DMS53 treated with DMSO at 0.1 percent for 48 hours (cell line): Measurements from ENCODE around the gene SFTPA1.
"Not testable (repeated sequence)": the region's sequence is repeated elsewhere in the genome, so short reads cannot be mapped to it uniquely, and the experiment has no call there.

Experiments used
- DNase-seq: peaks from one replicate; lab custom pipeline; 2025; ENCODE audit not compliant: unreplicated experiment; lab: John Stamatoyannopoulos, UW

Gene SFTPA1

DNA sequence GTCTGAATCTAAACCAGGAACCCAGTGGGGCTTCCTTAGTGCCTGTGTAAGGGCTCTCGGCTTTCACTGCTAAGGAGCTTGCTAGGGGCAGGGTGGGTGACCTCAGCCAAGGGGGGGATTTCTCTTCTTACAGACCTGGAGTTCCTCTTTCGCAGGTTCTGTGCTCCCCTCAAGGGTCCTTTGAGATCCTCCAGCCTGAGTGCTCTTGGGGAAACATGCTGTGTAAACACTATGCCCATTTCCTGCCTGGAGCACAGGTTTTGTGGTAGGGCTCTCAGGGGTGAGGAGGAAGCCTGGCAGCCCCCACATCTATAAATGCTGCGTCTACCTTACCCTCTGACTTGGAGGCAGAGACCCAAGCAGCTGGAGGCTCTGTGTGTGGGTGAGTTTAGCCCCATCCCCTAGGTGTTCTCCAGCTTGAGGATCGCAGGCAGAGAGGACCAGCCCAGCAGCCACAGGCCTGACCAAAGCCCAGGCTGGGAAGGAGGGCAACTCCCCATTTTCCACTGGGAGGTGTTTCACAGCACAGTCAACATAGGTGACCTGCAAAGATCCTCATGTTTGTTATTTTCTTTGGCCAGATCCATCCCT, at the start of gene SFTPA1:
Gene SFTPA1 (plus strand): TSS at position 339 of the 591 bp plus-strand sequence. CDS start 887 bp downstream, outside the sequence.
- no peak for DNase-seq

DNA sequence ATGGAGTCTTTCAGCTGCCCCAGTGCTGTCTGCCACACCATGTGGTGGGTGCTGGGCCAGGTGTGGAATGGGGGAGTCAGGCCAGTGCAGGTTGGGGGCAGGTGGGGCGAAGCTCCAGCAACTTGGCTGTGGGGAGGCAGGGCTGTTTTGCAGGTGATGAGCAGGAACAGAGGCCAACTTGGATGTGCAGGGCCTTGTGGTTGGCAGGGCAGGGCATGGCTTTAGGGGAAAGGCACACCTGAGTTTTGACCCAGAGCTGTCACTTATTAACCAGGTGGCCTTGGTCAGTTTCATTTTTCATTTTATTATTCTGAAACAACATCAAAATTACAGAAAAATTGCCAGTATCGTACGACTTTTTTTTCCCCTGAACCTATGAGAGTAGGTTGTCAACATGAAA, 49.5 kb upstream of the SFTPA1 start:
- DNase-seq, result no peak

DNA sequence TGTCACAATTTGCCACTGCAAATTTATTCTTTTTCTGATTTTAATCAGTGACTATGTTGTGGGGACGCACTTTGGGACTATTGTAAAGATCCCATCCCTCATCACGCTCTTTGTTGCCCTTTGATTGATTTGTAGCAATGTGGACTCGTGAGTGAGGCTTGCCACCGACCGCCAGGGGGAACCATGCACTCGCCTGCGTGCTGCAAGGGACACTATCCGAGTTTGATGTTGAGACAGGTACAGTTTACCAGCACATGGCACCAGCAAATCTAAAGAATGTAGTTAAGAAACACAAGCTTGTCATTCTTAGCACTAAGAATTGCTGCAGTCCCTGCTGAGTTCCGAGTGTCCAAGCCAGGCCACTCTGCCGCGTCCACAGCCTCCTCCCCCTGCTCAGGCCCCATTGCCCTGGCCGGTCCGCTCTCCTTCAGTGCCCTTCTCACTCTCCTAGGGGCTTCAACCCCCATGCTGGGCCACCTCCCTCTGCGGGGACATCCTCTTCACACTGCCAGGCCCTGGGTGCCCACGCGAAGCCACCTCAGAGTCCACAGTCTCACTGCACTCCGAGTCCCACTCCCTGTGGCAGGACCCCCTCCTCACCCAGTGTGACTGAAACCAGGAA, 48.5 kb upstream of the SFTPA1 start:
- peak; percentile 69 for DNase-seq

DNA sequence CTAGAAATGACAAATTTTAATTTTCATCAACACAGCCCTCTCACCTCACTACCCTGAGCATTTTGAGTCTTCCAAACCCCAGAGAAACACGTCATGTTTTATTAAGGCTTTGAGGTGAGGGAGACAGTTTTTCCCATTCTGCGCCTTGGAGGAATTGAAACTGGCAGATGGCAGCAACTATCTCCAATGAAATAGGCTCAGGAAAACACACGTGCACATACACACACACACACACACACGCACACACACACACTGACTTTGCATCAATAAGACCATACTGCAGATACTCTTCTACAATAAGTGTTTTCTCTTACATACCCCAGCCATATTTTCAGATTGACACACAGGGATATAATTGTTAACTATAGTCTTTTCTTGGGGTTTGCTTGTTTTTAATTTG, 47.3 kb upstream of the SFTPA1 start:
- DNase-seq, result no peak

DNA sequence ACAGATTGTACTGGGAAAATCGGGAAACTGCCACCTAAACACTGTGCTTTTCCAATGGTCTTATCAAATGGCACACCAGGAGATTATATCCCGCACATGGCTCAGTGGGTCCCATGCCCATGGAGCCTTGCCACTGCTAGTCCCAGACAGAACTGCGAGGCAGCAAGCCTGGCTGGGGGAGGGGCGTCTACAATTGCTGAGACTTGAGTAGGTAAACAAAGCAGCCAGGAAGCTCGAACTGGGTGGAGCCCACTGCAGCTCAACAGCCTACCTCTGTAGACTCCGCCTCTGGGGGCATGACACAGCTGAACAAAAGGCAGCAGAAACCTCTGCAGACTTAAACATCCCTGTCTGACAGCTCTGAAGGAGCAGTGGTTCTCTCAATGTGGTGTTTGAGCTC, 40.1 kb upstream of the SFTPA1 start:
- not testable (repeated sequence) for DNase-seq

DNA sequence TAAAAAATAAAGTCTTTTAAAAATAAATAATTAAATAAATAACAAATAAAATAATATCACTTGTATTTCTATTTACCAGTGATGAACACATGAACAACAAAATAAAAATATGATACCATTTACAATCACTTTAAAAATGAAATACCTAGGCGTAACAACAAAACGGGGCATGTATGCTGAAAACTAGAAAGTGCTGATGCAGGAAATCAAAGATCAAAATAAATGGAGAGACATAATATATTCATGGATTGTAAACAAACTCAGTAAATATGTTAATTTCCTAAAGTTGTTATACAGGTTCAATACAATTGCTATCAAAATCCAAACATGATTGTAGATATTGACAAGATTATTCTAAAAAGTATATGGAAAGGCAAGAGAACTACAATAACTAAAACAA, 31.4 kb upstream of the SFTPA1 start:
- no peak for DNase-seq

DNA sequence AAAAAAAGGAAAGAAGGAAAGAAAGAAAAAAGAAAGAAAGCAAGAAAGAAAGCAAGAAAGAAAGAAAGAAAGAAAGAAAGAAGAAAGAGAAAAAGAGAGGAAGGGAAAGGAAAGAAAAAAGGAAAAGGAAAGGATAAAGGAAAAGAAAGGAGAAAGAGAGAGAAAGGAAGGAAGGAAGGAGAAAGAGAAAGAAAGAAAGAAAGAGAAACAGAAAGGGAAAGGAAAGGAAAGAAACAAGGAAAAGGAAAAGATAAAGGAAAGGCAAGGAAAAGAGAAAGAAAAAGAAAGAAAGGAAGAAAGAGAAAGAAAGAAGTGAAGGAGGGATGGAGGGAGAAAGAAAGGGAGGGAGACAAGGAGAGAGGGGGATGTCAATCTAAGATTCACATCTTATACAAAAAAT, 29.7 kb upstream of the SFTPA1 start:
- DNase-seq, result no peak

DNA sequence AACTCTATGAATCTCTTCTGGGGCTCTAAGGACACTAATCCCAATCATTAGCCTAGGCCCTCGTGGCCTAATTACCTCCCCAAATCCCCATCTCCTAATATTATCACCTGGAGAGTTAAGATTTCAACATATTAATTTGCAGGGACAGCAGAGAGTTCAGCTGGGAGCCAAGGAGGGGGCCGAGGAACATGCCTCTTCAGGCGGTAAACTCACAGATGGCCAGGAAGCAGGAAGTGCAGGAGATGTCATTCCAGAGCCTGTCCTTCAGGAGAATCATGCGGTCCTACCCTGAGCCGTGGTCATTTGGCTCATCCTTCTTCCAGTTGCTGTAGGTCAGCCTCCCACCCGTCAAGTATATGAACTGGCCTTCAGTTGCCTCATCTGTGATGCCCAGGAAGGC, 28.6 kb upstream of the SFTPA1 start:
- DNase-seq, result no peak

DNA sequence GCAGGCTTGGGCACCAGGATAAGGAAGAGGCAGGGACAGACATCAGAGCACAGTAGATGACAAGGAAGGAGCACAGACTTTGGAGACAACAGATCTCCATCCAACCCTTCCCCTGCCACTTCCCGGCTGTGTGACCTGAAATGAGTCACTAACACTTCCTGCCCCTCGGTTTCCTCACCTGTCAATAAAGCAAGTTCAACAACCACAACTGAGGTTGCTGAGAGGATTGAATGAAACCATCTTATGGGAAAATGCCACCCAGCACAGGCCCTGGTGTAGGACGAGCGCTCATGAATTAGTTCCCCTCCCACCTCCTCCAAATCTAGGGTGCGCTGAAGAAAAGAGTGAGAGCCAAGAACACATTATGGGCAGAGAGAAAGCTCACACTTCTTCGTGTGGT, 27.8 kb upstream of the SFTPA1 start:
- DNase-seq, result not testable (repeated sequence)

DNA sequence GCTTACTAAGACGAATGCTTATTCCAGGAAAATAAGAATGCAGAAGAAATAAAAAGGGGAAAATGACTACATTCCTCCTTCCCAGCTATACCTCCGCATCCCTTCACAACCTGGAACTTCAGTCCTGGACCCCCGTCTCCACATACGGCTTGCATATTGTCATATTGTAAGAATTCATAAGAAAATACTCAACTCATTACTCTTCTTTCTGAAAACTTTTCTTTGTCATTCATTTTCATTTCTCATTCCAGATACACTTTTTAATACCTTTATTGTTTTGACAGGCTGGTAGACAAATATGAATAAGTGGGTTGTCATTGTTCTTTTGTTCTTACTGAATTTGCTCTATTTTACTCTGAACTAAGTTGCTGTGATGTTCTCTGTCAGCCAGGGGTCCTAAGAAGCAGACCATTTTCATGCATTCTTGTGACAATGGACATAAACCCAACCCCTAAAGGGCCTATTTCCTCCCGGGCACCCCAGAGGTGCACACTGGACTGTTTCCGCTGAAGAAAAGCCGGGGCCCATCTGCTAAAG, 27.2 kb upstream of the SFTPA1 start:
- no peak for DNase-seq

DNA sequence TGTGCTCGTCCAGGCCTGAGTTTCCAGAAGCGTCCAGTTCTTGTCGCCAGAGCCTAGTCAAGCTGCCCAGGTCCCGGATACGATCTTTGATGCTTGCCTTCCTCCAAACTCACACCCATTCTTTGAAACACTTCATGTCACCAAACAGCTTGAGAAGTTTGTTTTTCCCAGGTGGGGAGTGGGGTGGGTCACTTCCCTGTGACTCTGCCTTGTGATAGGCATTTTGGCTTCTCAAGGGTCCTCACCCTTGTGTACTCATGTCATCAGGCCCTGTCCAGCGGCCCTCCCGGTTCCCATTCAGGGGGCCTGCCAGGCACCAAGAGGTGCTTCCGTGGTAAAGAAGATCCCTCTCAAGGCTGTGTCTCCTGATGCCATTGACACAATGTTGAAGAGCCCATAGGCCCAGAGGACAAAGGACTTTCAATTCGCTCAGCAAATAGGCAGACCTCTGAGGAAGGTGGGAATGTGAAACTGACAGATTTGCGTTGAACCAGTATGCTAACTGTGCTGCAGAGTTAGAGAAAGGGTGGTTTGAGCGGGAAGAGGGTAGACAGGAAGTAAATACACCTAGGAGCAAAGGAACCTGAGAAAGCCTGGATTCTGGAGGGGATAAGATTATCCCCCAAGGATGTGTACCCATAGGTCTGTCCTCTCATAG, 24.7 kb upstream of the SFTPA1 start:
- no peak for DNase-seq

DNA sequence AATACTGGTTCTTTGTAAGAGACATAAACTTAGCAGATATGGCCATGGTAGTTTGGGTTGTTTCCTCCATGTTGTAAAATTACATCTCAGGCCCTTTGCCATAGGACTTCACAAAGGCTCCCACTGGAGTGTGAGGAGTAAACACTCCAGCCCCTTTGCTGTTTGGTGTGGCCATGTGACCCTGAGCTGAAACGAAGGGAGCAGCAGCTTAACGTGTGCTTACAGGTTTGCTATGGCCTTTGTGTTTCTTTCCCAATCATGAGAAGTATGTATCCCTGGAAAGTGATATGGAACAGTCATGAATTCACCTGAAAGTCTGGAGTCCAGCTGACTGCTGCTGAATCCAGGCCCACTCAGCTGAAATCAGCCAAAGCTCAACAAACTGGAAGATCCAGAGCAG, 23.8 kb upstream of the SFTPA1 start:
- no peak for DNase-seq

DNA sequence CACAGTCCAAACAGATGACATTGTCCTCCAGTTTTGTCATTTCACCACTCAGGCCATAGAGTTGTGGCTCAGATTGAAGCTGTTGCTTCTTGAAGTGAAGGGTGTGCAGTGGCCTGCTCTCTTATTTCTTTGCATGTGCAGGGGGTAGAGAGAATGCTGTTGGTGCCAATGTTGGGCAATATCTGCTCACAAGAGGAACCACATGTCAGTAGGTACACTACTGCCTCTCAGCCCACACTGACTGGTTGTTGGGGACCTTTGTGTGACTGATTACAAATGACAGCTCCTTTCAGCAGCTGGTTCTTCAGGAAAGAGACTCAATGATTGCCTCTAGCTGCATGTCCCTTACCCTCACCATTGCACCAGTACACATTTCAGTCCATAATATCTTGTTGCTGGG, 21.9 kb upstream of the SFTPA1 start:
- no peak for DNase-seq

DNA sequence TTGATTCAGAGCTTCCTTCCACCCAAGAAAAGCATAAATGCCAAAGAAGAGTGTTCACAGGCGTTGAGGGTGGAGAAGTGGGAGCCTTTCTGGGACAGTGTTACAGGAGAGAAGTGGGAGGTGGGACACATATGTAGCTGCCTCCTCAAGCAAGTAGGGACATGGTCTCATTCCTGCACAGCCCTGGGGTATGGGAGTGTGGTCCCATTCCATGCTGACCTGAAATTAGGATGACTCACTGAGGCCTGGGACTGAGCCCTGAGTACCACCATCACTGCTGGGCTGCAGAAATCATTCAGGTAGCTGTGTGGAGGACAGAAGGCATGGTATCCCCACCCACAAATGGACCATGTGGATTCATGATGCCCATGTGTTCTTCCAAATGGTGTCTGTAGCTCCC, 17.4 kb upstream of the SFTPA1 start:
- no peak for DNase-seq

DNA sequence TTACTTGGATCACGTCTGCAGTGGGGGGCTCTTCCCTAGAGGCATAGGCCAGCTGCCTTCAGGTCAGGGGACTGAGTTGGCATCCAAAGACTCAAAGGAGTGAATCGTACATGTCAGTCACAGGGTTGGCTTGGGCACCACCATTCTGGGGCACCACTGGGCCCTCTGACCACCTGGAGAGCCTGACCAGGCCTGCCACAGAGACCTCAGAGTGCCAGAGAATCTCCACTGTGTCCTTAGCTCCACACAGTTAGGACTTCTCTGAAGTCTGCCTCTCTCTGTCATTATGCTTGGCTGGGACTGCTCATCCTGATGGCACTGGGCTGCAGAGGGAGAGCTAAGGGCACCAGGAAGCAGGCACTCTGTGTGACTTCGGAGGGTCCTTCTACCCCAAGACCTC, 16.2 kb upstream of the SFTPA1 start:
- DNase-seq, result not testable (repeated sequence)

DNA sequence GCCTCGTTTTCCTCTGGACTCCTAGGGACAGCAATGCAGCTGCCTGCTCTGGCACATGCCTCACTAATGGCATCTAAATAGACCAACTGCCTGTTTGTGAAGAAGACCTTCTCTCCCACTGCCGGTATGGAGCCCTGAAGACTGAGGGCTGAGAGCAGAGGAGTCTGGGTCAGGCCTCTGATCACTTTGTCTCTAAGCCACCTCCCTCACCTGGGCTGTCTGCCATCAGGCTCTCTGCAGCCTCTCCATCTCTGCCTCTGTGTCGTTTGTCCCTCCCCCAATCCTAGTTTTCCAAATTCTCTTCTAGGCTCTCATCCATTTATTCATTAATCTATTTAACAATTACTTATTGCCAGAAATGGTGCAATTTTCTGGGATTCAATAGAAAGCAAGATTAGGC, 15.2 kb upstream of the SFTPA1 start:
- no peak for DNase-seq

DNA sequence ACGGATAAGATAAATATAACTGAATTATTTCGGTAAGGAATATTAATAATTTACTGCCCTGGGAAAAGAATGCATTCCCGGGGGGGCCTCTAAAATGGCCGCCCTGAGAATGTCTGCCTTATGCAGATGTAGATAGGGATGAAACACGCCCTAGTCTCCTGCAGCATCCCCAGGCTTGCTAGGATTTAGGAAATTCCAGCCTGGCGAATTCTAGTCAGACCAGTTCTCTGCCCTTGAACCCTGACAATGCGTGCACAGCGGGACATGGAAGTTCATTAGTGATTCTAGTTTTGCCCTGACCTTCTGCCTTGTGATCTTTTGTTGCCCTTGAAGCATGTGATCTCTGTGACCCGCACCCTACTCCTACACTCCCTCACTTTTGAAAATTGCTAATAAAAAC, 11.1 kb upstream of the SFTPA1 start:
- not testable (repeated sequence) for DNase-seq

DNA sequence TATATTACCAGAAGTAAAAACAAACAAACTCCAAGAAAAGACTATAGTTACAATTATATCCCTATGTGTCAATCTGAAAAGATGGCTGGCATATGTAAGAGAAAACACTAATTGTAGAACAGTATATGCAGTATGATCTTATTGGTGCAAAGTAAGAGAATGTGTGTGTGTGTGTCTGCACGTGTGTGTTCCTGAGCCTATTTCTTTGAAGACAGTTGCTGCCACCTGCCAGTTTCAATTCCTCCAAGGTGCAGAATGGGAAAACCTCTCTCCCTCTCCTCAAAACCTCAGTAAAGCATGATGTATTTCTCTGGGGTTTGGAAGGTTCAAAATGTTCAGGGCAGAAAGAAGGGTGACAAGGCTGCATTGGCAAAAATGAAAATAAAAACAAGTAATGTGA, 8.8 kb upstream of the SFTPA1 start:
- no peak for DNase-seq

DNA sequence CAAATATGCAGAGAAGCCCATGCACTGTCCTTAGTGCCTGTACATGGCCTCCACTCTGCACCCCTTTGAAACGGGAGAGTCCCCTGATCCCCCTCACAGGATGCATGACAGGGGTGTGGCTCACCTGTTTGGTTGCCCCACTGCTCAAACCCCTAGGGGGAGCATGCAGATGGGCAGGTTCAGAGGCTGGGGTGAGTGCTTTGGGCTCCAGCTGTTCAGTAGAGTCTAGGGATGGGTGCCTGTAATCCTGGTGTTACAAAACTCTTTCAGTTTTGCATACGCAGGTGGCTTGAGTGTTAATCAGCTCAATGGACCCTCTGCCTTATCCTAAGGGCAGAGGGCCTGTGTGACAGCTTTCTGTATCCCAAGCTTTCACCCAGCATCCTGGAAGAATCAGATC, 7.8 kb upstream of the SFTPA1 start:
- DNase-seq, result no peak

DNA sequence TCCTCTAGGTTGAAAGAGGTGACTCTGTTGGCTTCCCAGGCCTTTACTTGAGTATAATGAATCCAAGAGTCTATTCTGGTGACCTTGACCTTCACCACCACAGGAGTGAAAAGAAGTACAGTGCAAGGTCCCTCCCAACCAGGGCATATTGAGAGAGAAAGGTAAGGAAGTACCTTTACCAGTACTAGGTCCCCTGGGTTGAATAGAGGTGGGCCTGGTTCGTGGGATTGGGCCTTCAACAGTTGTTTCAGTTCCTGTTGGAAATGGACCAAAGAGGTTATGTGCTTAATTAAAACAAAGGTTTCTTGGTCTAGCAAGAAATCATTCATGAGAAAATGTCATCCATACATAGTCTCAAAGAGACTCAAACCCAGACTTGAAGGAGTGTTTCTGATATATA, 6.4 kb upstream of the SFTPA1 start:
- no peak for DNase-seq

DNA sequence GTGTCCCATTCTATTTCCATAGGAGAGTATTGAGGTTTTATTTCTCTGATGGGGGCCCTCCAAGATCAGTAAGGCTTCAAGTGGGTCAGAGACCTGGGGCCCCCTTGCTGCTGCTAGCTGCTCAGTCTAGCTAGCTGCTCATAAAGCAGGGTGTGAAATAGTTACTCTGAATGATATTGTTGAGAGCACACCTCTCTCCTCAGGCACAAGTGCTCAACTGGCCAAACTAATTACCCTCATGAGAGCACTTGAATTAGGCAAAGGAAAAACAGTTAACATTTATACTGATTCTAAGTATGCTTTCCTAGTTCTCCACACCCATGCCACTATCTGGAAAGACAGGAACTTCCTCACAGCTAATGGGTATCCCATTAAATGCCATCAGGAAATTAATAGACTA, 5.4 kb upstream of the SFTPA1 start:
- no peak for DNase-seq
